ENCODE results near the gene ZNF2.

Gene ZNF2

DNA sequence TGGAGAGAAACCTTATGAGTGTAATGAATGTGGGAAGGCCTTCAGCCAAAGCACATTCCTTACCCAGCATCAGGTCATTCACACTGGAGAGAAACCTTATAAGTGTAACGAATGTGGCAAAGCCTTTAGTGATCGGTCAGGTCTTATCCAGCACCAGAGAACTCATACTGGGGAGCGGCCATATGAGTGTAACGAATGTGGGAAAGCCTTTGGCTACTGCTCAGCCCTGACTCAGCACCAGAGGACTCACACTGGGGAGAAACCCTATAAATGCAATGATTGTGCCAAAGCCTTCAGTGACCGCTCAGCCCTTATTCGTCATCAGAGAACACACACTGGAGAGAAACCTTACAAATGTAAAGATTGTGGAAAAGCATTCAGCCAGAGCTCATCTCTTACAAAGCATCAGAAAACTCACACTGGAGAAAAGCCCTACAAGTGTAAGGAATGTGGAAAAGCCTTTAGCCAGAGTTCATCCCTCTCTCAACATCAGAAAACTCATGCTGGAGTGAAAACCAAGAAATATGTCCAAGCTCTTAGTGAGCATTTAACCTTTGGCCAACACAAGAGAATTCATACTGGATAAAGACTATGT is 49.5 kb downstream of the ZNF2 start:
- no peak overlapping the region for H3K4me3 ChIP-seq (ENCODE audit: low read length)
- H3K9me3 ChIP-seq (replicated peaks; ENCODE audit: insufficient read depth, low read length) = peaks cover 10% of the 10 kb centered on the region; the same call in 1 of the 2 replicates

DNA sequence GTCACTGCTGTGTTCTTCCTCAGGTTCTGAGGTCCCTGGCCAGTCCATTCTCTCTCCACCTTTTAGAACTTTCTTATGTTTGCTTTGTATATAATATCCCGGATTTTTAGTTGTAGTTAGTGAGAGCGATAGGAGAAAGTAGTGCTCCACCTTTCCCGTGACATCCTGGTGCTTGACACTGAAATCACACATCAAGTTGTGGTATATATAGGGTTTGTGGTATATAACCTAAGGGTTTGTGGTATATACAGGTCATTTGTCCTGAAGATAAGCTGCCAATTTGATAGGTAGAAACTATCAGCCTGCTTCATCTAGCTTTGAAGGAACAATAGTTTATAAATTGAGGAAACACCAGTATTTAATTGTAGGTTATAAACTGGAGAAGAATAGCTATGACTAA is 54.8 kb downstream of the ZNF2 start:
- Histone ChIP-seq H3K9me3 (replicated peaks; ENCODE audit: insufficient read depth, low read length) (peaks cover 5% of the 10 kb centered on the region; the same call in 1 of the 2 replicates), H2AFZ (ENCODE audit: low read length) (no peak overlapping the region), H3K27ac (ENCODE audit: low read length) (no peak overlapping the region), H3K27me3 (replicated peaks; ENCODE audit: insufficient read depth, low read length) (no peaks in the 10 kb centered on the region), H3F3A (ENCODE audit: insufficient read depth, low read length) (no peaks in the 10 kb centered on the region), H3K36me3 (replicated peaks; ENCODE audit: insufficient read depth, low read length) (no peaks in the 10 kb centered on the region), H3K9ac (ENCODE audit: low read length) (no peak overlapping the region), H3K4me1 (ENCODE audit: low read length) (no peaks in the 10 kb centered on the region), H3K79me2 (ENCODE audit: low read length) (no peaks in the 10 kb centered on the region), H4K20me1 (ENCODE audit: insufficient read depth, low read length) (no peaks in the 10 kb centered on the region), H3K9me2 (replicated peaks; ENCODE audit: insufficient read depth, low read length) (no peaks in the 10 kb centered on the region), H3K4me2 (ENCODE audit: low read depth, low read length) (no peak overlapping the region), H3K4me3 (ENCODE audit: low read length) (no peak overlapping the region)
- DNase-seq = no peak
- TF ChIP-seq EZH2phosphoT487 (IDR thresholded peaks at IDR 0.05; ENCODE audit: low read length) (no peak), EZH2 (optimal IDR thresholded peaks at IDR 0.05; ENCODE audit: low read depth, low read length) (no peak)
- TF ChIP-seq, protein P1, sequence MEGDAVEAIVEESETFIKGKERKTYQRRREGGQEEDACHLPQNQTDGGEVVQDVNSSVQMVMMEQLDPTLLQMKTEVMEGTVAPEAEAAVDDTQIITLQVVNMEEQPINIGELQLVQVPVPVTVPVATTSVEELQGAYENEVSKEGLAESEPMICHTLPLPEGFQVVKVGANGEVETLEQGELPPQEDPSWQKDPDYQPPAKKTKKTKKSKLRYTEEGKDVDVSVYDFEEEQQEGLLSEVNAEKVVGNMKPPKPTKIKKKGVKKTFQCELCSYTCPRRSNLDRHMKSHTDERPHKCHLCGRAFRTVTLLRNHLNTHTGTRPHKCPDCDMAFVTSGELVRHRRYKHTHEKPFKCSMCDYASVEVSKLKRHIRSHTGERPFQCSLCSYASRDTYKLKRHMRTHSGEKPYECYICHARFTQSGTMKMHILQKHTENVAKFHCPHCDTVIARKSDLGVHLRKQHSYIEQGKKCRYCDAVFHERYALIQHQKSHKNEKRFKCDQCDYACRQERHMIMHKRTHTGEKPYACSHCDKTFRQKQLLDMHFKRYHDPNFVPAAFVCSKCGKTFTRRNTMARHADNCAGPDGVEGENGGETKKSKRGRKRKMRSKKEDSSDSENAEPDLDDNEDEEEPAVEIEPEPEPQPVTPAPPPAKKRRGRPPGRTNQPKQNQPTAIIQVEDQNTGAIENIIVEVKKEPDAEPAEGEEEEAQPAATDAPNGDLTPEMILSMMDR (IDR thresholded peaks at IDR 0.05; ENCODE audit: low read length) = no peak

More for the DNA sequence above, 49.5 kb downstream of the ZNF2 start:
- H3K4me1 ChIP-seq (ENCODE audit: low read length) = no peaks in the 10 kb centered on the region
- TF ChIP-seq, protein P1 (IDR thresholded peaks at IDR 0.05; ENCODE audit: low read length) = no peak
- no peak for TF ChIP-seq EZH2 (optimal IDR thresholded peaks at IDR 0.05; ENCODE audit: low read depth, low read length)
- TF ChIP-seq EZH2phosphoT487 (IDR thresholded peaks at IDR 0.05; ENCODE audit: low read length) = no peak
- no peak overlapping the region for H2AFZ ChIP-seq (ENCODE audit: low read length)
- no peaks in the 10 kb centered on the region for H3K79me2 ChIP-seq (ENCODE audit: low read length)
- H3K4me2 ChIP-seq (ENCODE audit: low read depth, low read length) = no peak overlapping the region
- no peaks in the 10 kb centered on the region for H3K27me3 ChIP-seq (replicated peaks; ENCODE audit: insufficient read depth, low read length)
- no peak for DNase-seq
- H3K9ac ChIP-seq (ENCODE audit: low read length) = no peak overlapping the region
- no peaks in the 10 kb centered on the region for H4K20me1 ChIP-seq (ENCODE audit: insufficient read depth, low read length)
- no peaks in the 10 kb centered on the region for H3F3A ChIP-seq (ENCODE audit: insufficient read depth, low read length)
- H3K27ac ChIP-seq (ENCODE audit: low read length) = no peak overlapping the region
- no peaks in the 10 kb centered on the region for H3K9me2 ChIP-seq (replicated peaks; ENCODE audit: insufficient read depth, low read length)
- no peaks in the 10 kb centered on the region for H3K36me3 ChIP-seq (replicated peaks; ENCODE audit: insufficient read depth, low read length)

DNA sequence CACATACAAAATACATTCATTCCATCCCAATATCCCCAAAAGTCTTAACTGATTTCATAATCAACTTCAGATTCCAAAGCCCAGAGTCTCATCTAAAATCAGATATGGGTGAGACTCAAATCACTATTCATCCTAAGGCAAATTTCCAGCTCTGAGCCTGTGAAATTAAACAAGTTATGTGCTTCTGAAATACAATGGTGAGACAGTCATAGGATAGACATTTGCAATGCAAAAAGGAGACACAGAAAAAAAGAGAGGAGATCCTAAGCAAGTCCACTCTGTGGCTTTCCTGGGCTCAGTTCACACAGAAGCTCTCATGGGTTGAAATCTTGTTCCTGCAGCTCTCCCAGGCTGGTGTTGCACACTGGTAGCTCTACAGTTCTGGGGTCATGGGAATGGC is 60.0 kb downstream of the ZNF2 start:
- TF ChIP-seq EZH2phosphoT487 (IDR thresholded peaks at IDR 0.05; ENCODE audit: low read length) = no peak
- no peaks in the 10 kb centered on the region for H3K79me2 ChIP-seq (ENCODE audit: low read length)
- H3K9me2 ChIP-seq (replicated peaks; ENCODE audit: insufficient read depth, low read length) = no peaks in the 10 kb centered on the region
- H2AFZ ChIP-seq (ENCODE audit: low read length) = no peak overlapping the region
- DNase-seq = no peak
- no peak overlapping the region for H3K4me2 ChIP-seq (ENCODE audit: low read depth, low read length)
- H3K27ac ChIP-seq (ENCODE audit: low read length) = no peak overlapping the region
- H4K20me1 ChIP-seq (ENCODE audit: insufficient read depth, low read length) = no peaks in the 10 kb centered on the region
- H3K4me3 ChIP-seq (ENCODE audit: low read length) = no peak overlapping the region
- no peaks in the 10 kb centered on the region for H3K9me3 ChIP-seq (replicated peaks; ENCODE audit: insufficient read depth, low read length)
- H3K4me1 ChIP-seq (ENCODE audit: low read length) = no peaks in the 10 kb centered on the region
- no peaks in the 10 kb centered on the region for H3F3A ChIP-seq (ENCODE audit: insufficient read depth, low read length)
- no peaks in the 10 kb centered on the region for H3K36me3 ChIP-seq (replicated peaks; ENCODE audit: insufficient read depth, low read length)
- H3K27me3 ChIP-seq (replicated peaks; ENCODE audit: insufficient read depth, low read length) = no peaks in the 10 kb centered on the region
- H3K9ac ChIP-seq (ENCODE audit: low read length) = no peak overlapping the region

DNA sequence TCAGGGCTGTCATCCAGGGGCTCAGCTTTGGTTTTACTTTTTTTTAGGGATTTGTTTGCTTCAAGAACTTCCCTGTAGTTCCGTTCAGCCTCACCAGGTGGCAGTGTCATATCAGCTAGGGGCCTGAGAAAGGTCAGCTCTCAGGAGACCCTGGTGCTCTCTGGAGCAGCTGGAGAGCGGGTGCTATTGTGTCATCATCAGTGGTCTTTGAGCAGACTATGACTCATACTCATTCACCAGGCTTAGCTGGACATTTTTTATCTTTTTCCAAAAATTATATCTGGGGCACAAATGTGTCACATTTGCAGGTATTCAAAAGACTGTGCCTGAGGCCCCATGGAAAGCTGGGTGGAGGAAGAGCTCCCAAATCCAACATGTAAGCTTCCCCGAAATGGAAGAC is 66.1 kb downstream of the ZNF2 start:
- Histone ChIP-seq H3K4me1 (ENCODE audit: low read length) (no peaks in the 10 kb centered on the region), H3K9ac (ENCODE audit: low read length) (no peak overlapping the region), H3K79me2 (ENCODE audit: low read length) (no peaks in the 10 kb centered on the region), H3K9me2 (replicated peaks; ENCODE audit: insufficient read depth, low read length) (no peaks in the 10 kb centered on the region), H3K27me3 (replicated peaks; ENCODE audit: insufficient read depth, low read length) (no peaks in the 10 kb centered on the region), H3K4me2 (ENCODE audit: low read depth, low read length) (peak overlapping the region; percentile 23; the same call in 1 of the 2 replicates), H3K36me3 (replicated peaks; ENCODE audit: insufficient read depth, low read length) (no peaks in the 10 kb centered on the region), H4K20me1 (ENCODE audit: insufficient read depth, low read length) (no peaks in the 10 kb centered on the region), H3K4me3 (ENCODE audit: low read length) (no peak overlapping the region), H3F3A (ENCODE audit: insufficient read depth, low read length) (no peaks in the 10 kb centered on the region), H3K27ac (ENCODE audit: low read length) (no peak overlapping the region), H3K9me3 (replicated peaks; ENCODE audit: insufficient read depth, low read length) (no peaks in the 10 kb centered on the region), H2AFZ (ENCODE audit: low read length) (peak overlapping the region; percentile 52; the same call in 1 of the 2 replicates)
- peak; percentile 55 for DNase-seq
- no peak for TF ChIP-seq EZH2 (optimal IDR thresholded peaks at IDR 0.05; ENCODE audit: low read depth, low read length)
- TF ChIP-seq, protein P1 (IDR thresholded peaks at IDR 0.05; ENCODE audit: low read length) = peak; percentile 73
